GM12872 (cell line): ENCODE measurements around the gene SYP.

Experiments
- TF ChIP-seq, protein P1 (sequence below): IDR thresholded peaks from 3 replicates; pipeline ENCODE4 v1.5.1; 2011; ENCODE audit warnings: low read depth, mild to moderate bottlenecking, low read length, moderate library complexity; ENCODE audit not compliant: insufficient read depth

The SYP gene

DNA sequence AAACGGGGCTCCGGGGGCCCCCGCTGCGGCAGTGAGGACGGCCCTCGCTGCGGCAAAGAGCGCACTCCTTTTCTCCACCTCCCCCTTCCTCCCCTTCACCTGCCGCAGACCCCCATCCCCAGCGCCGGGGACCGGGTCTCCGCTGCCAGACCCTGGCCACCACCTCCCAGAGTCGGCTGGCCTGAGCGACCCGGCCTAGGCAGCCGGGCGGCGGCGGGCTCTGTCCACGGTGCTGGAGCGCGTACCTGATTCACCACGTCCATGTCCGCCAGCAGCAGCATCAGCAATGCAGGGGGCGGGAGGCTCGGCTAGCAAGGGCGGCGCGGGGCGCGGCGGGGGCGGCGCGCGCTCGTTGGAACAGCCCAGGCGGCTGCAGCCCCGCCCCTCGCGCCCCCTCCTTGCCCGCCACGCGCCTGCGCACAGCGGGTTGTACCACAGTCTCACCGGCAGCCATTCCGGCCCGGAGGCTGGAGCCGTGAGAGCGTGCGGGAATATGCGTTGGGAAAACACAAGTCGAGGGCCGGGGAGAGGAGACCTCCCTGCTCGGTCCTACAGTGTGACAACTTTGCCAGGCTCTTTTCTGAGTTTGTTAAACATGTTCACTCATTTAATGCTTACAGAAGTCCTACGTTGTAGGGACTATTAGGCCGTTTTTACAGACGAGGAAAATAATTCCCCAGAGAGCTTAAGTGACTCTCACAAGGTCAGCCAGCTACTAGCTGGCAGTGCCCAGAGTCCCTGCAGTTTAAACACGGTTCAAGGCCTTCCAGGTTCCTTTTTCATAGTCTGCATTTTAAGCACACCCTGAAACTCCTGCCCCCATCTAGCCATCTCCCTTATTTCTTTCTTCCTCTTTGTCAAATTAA is at the start of gene SYP:
TSS of gene SYP (minus strand) at position 288 of the 866 bp plus-strand sequence. CDS start at position 281, 7 bp downstream.
- TF ChIP-seq, protein P1, sequence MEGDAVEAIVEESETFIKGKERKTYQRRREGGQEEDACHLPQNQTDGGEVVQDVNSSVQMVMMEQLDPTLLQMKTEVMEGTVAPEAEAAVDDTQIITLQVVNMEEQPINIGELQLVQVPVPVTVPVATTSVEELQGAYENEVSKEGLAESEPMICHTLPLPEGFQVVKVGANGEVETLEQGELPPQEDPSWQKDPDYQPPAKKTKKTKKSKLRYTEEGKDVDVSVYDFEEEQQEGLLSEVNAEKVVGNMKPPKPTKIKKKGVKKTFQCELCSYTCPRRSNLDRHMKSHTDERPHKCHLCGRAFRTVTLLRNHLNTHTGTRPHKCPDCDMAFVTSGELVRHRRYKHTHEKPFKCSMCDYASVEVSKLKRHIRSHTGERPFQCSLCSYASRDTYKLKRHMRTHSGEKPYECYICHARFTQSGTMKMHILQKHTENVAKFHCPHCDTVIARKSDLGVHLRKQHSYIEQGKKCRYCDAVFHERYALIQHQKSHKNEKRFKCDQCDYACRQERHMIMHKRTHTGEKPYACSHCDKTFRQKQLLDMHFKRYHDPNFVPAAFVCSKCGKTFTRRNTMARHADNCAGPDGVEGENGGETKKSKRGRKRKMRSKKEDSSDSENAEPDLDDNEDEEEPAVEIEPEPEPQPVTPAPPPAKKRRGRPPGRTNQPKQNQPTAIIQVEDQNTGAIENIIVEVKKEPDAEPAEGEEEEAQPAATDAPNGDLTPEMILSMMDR, result no peak

DNA sequence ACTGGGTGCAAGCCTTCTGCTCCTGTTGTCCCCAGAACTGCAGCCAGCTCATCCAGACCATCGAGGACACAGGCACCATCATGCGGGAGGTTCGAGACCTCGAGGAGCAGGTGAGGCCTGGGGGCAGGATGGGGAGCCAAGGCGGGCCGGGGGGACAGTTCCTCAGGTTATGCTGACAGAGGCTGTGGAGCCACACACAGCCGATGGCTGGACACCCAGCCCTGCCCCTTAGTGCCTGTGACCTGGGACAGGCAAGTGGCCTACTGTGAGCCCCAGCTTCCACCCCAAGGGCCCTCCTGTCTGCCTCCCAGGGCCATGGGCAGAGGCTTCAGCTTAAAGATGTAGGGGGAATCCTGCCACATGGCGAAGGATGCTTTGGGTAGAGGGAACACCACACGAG is 49.6 kb upstream of the SYP start:
- TF ChIP-seq, protein P1, result no peak

DNA sequence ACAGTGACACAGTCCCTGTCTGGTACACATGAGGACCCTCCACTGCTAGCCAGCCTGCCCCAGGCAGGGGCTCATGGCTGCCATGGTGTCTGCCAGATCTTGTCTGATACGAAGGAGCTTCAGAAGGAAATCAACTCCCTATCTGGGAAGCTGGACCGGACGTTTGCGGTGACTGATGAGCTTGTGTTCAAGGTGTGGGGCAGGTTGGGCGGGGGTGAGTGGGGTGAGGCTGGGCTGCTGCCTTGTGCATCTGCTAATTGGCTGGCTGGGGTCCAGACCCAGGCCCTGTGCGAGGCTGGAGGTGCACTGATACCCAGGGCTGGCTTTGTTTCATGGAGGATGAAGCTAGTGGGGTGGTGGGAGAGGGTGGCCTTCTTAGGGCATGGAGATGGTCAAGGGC is 49.1 kb upstream of the SYP start:
- TF ChIP-seq, protein P1, result no peak

DNA sequence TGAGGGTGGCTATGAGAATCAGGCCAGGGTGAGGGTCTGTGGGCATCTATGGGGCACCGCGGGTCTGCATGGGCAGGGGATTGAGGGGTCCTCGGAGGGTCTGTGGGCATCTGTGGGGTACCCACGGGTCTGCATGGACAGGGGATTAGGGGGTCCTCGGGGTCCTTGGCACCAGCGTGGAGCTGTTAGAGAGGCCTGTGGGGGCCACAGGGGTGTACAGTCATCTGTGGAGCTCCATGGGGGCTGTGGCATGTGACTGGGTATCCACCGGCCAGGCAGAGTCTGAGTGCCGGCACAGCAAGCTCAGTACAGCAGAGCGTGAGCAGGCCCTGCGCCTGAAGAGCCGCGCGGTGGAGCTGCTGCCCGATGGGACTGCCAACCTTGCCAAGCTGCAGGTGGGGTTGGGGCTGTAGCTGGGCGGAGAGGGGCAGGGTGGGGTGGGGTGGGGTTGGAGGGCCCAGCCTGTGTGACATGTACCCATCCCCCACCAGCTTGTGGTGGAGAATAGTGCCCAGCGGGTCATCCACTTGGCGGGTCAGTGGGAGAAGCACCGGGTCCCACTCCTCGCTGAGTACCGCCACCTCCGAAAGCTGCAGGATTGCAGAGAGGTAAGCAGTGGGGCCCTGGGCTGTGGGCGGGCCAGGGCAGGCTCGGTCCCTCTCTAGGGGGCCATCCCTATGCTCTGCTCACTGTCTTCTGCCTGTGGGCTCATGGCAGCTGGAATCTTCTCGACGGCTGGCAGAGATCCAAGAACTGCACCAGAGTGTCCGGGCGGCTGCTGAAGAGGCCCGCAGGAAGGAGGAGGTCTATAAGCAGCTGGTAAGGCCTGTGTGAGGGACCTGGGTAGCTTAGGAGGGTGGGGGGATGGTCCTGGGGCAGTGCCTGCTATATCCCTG is 48.2 kb upstream of the SYP start:
- TF ChIP-seq, protein P1, result no peak

DNA sequence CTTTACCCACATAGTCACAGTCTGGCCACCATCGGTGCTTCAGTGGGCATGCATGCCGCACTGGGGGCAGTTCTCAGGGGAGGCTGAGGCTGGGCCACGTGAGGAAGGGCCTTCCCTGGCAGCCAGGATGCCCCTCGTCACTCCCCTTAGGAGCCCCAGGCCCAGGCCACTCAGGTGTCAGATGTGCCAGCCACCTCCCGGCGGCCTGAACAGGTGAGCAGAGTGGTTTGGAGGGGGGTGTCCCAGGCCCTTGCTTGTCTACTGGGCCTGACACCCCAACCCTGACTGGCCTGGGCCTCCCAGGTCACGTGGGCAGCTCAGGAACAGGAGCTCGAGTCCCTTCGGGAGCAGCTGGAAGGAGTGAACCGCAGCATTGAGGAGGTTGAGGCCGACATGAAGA is 47.4 kb upstream of the SYP start:
- TF ChIP-seq, protein P1, result no peak

DNA sequence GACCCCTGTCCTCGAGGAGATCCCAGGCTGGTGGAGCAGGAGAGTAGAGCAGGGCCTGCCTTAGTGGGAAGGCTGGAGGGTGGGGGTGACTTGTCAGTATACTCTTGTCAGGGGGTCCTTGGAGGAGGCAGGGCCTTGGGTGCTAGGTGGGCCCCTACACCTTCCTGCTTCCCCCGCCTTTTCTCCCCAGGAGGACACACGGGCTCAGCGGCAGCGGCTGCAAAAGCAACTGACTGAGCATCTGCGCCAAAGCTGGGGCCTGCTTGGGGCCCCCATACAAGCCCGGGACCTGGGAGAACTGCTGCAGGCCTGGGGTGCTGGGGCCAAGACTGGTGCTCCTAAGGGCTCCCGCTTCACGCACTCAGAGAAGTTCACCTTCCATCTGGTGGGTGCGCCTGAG is 46.5 kb upstream of the SYP start:
- TF ChIP-seq, protein P1, result no peak

DNA sequence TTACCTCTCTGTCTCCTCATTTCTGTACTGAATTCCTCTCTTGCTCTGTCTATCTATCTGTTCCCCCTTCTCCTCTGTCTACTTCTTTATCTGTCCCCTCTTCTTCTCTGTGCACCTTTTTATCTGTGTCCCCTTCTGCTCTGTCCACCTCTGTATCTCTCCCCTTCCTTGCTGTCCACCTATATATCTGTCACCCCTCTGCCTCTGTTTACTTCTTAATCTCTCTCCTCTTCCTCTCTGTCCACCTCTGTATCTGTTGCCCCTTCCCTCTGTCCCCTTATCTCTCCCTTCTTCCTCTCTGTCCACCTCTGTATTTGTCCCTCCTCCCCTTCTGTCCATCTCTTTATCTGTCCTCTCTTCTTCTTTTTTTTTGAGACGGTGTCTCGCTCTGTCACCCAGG is 44.2 kb upstream of the SYP start:
- TF ChIP-seq, protein P1, result no peak
